A549 (cell line): ENCODE measurements around the gene MAN1C1.

Experiments
- CTCF ChIP-seq: fragments of >200 bp; sonication (Bioruptor Twin); formaldehyde crosslinking; IDR thresholded peaks from 3 replicates; pipeline ENCODE4 v1.5.1; 2016
- HDAC2 ChIP-seq: fragments of 200-600 bp; sonication (generic); IDR thresholded peaks from 2 replicates; pipeline ENCODE4 v1.6.1; 2016
- HOXB5 ChIP-seq: fragments of 250-450 bp; sonication (Bioruptor Pico); IDR thresholded peaks from 2 replicates; pipeline ENCODE4 v1.5.0; 2020; ENCODE audit warnings: mild to moderate bottlenecking, moderate library complexity
- MAFK ChIP-seq: fragments of 450-650 bp; IDR thresholded peaks from 2 replicates; pipeline ENCODE4 v1.6.1; 2014; ENCODE audit not compliant: partially characterized antibody
- POLR2A ChIP-seq: IDR thresholded peaks from 2 replicates; pipeline ENCODE4 v1.6.1; 2012; ENCODE audit warnings: mild to moderate bottlenecking, low read length
- TP53 ChIP-seq: fragments of 250-450 bp; sonication (Bioruptor Pico); IDR thresholded peaks from 2 replicates; pipeline ENCODE4 v1.5.0; 2021; ENCODE audit warnings: mild to moderate bottlenecking, moderate library complexity

DNA sequence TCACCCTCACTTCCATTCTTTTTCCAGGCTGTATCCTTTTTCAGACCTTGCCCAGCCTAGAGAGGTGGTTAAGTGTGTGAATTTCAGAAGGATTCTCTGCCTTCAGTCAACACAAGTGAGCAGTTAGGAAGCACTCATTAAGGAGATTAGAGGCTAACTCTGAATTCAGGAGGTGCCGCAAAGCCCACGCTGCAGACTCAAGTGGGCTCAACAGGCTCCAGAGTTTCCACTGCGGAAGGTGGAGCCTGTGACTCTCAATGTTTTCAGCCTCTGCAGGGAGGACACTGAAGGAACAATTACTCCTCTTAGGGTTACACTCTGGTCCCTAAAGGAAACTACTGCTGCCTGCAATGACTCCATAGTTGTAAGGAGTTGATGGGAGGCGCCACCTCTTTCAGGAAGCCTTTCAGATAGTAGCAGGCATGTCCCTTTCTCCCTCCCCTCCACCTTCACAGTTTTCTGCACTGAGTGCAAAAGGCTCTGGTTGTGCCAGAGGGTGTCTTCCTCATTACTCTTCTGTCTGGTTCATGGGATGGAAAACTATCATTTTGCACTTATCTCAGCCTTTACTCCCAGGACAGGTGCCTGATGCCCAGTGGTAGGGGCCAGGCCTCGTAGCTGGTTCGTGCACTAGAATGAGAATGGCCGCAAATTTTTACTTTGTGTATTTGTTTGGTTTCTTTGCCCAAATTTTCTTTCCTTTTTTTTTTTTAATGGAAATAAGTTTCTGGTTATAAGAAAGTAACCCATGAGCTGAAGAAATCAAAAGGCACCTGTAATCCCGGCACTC, 128.2 kb downstream of the MAN1C1 start:
- no peak for TF ChIP-seq CTCF
- no peak for TF ChIP-seq HOXB5 (CRISPR knock-in tag)
- no peak for TF ChIP-seq MAFK
- no peak for TF ChIP-seq TP53 (CRISPR knock-in tag)
- TF ChIP-seq HDAC2: no peak
- no peak for TF ChIP-seq POLR2A
